ENCODE results near the gene SPIN1. TPM values are rescaled to one million over a fixed set of nuclear protein-coding genes. Genes with fewer than 3 reads are reported as not detected.

SPIN1 gene
- total RNA-seq, 1 donor from 2014 or later: 89.5 TPM

DNA sequence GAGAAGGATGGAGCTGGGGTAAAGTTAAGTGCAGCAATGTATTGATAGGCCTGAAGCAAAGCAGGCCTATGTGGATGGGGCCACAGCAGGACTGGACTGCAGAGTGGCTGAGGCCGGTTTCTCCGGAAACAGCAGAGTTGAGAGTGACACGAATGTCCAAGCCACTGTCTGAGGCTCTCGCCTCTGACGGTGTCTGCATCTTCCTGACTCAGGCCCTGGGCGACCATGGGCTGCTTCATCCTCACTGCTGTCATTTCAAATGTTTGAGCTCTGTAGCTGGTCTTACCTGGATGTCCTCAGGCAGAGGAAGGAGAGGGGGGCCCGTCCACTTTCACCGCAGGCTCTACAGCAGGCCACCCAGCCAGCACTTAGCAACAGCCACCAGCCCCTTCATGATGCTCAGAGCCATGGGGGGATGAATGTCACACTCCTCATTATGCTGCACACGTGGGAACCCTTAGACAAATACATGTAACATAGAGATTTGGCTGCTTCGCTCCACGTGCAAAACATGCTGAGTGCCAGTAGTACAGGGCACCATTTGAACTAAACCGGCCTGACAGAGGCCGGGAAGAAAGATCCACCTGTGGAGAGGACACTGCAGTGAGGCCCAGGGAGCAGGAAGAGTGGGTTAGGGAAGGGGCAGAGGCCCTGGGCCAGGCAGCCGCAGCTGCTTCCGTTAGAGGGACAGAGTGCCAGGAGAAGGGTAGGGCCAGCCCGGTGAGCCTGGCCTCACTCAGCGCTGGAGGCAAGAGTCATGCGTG is 115.0 kb downstream of the SPIN1 start:
- H3K36me3 ChIP-seq (ENCODE audit: control insufficient read depth, insufficient read depth, low read length): no peaks in the 10 kb centered on the region
- TF ChIP-seq, protein P1, sequence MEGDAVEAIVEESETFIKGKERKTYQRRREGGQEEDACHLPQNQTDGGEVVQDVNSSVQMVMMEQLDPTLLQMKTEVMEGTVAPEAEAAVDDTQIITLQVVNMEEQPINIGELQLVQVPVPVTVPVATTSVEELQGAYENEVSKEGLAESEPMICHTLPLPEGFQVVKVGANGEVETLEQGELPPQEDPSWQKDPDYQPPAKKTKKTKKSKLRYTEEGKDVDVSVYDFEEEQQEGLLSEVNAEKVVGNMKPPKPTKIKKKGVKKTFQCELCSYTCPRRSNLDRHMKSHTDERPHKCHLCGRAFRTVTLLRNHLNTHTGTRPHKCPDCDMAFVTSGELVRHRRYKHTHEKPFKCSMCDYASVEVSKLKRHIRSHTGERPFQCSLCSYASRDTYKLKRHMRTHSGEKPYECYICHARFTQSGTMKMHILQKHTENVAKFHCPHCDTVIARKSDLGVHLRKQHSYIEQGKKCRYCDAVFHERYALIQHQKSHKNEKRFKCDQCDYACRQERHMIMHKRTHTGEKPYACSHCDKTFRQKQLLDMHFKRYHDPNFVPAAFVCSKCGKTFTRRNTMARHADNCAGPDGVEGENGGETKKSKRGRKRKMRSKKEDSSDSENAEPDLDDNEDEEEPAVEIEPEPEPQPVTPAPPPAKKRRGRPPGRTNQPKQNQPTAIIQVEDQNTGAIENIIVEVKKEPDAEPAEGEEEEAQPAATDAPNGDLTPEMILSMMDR (IDR thresholded peaks at IDR 0.05; ENCODE audit: insufficient read depth, low read length, severe bottlenecking): no peak
- no peaks in the 10 kb centered on the region for H3K27me3 ChIP-seq (ENCODE audit: control insufficient read depth, insufficient read depth, low read length)
- no peak overlapping the region for H3K4me3 ChIP-seq (ENCODE audit: low read depth, low read length)
- DNase-seq (ENCODE audit: low read depth) (no peak), FAIRE-seq (no peak)

DNA sequence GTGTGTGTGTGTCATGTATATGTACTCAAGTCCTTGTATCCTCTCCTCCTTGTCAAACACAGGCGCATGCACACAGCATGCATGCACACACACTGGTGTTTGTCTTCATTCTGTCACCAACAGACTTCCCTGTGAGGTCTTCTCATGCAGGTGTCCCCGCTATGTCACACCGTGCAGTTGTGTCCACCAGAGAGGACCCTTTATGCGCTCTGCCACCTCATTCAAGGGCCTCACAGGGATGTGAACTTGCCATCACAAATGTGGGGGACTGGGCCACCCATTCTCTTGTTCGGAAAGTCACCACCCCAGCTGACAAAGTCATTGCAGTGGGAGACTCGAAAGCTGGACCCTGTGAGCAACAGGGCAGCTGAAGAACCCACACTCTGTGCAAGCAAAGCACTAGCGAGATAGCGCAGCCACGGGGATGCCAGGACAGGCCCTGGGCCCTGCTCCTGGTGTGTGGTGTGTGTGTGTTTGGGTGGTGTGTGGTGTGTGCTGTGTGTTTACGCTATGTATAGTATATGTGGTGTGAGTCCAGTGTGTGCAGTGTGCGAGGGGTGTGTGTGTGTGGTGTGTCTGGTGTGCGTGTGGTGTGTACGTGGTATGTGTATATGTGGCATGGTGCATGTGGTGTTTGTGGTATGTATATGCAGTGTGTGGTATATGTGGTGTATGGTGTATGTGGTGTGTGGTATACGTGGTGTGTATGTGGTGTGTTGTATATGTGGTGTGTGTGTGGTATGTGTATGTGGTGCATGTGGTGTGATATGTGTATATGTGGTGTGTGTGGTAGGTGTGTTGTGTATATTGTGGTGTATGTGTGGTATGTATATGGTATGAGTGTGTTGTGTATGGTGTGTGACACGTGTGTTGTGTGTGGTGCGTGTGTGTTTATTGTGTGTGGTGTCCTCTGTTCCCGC is 115.9 kb downstream of the SPIN1 start:
- no peaks in the 10 kb centered on the region for H3K36me3 ChIP-seq (ENCODE audit: control insufficient read depth, insufficient read depth, low read length)
- no peaks in the 10 kb centered on the region for H3K27me3 ChIP-seq (ENCODE audit: control insufficient read depth, insufficient read depth, low read length)
- FAIRE-seq (peak; percentile 88), DNase-seq (ENCODE audit: low read depth) (no peak)
- no peak overlapping the region for H3K4me3 ChIP-seq (ENCODE audit: low read depth, low read length)
- TF ChIP-seq, protein P1 (IDR thresholded peaks at IDR 0.05; ENCODE audit: insufficient read depth, low read length, severe bottlenecking): no peak

DNA sequence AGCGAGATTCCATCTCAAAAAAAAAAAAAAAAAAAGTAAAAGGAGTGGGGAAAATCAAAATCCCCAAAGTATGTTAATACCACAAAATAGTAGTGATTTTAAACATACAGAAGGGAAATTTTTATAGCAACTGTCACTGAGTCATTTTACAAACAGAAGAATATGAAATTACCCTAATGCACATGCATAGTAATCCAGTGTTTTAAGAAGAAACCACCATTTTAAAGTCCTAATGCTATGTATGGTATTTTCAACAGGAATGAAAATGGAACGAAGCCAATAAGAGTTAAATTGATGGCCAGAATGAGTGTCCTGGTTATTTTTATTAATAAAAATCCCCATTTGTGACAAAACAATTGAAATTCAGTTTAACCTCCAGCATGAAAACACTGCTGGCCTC is 120.1 kb downstream of the SPIN1 start:
- no peaks in the 10 kb centered on the region for H3K36me3 ChIP-seq (ENCODE audit: control insufficient read depth, insufficient read depth, low read length)
- no peak for DNase-seq (ENCODE audit: low read depth)
- no peak overlapping the region for H3K4me3 ChIP-seq (ENCODE audit: low read depth, low read length)
- H3K27me3 ChIP-seq (ENCODE audit: control insufficient read depth, insufficient read depth, low read length): no peaks in the 10 kb centered on the region
- TF ChIP-seq, protein P1 (IDR thresholded peaks at IDR 0.05; ENCODE audit: insufficient read depth, low read length, severe bottlenecking): no peak
- FAIRE-seq: no peak

DNA sequence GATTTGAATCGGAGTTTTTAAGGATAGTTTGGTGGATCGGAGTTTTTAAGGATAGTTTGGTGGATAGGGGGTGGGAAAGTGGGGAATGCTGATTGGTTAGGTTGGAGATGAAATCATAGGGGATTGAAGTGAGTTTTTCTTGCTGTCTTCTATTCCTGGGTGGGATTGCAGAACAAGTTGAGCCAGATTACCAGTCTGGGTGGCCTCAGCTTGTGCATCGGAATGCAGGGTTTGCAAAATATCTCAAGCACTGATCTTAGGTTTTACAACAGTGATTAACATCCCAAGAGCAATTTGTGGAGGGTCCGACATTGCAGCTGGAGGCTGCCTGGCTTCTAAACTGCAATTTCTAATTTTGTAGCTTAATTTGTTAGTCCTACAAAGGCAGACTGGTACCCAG is 123.7 kb downstream of the SPIN1 start:
- TF ChIP-seq, protein P1 (IDR thresholded peaks at IDR 0.05; ENCODE audit: insufficient read depth, low read length, severe bottlenecking): no peak
- FAIRE-seq (no peak), DNase-seq (ENCODE audit: low read depth) (no peak)

DNA sequence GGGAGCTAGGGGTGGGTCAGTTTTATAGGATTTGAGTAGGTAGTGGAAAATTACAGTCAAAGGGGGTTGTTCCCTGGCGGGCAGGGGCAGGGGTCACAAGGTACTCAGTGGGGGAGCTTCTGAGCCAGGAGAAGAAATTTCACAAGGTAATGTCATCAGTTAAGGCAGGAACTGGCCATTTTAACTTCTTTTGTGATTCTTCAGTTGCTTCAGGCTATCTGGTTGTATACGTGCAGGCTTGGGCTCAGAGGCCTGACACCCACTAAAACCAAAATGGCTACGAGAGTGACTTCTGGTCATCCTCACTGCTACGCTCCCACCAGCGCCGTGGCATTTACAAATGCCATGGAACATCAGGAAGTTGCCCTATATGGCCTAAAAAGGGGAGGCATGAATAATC is 126.0 kb downstream of the SPIN1 start:
- TF ChIP-seq, protein P1 (IDR thresholded peaks at IDR 0.05; ENCODE audit: insufficient read depth, low read length, severe bottlenecking): no peak
- DNase-seq (ENCODE audit: low read depth): no peak
- H3K4me3 ChIP-seq (ENCODE audit: low read depth, low read length): no peak overlapping the region
- no peaks in the 10 kb centered on the region for H3K27me3 ChIP-seq (ENCODE audit: control insufficient read depth, insufficient read depth, low read length)
- FAIRE-seq: no peak
- H3K36me3 ChIP-seq (ENCODE audit: control insufficient read depth, insufficient read depth, low read length): no peaks in the 10 kb centered on the region

More for the DNA sequence above, 123.7 kb downstream of the SPIN1 start:
- Histone ChIP-seq H3K4me3 (ENCODE audit: low read depth, low read length) (no peak overlapping the region), H3K27me3 (ENCODE audit: control insufficient read depth, insufficient read depth, low read length) (no peaks in the 10 kb centered on the region), H3K36me3 (ENCODE audit: control insufficient read depth, insufficient read depth, low read length) (no peaks in the 10 kb centered on the region)

Measured in bronchial epithelial cell (primary cell).